ENCODE results near the gene CHST5. TPM values are rescaled to one million over a fixed set of nuclear protein-coding genes. Genes with fewer than 3 reads are reported as not detected.

CHST5 gene
- total and polyA plus RNA-seq, 9 of the 15 experiments (the other 6 are each of a cell fraction or from before 2014, with no cell fraction given): 0.06 to 0.21 (median 0.14) TPM; not detected in 5

DNA sequence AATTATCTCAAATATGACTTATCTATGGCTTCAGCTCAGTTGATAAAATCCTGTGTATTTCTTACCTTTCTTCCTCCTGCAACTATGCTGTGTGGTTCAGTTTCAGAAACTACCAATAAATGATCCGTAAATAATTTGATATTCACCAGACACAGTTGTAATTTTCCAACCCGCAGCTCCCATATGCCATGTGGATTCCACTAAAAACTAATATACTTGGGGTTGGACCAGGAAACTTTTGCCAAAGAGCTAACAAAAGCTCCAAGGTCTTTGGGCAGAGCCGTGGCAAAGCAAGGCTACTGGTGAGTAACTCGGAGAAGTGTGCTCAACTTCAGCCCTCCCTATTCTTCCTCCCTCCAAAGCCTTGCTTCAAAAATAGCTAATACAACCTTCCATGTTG lies 38.4 kb downstream of the CHST5 start:
- no peaks in the 10 kb centered on the region for H3K79me2 ChIP-seq (ENCODE audit: control insufficient read depth, insufficient read depth, low read length)
- DNase-seq (ENCODE audit: extremely low read depth in 1 of 4, low spot score in 3 of 4): no peak
- intact Hi-C loops (cut with micrococcal nuclease) (no loop called here), in situ Hi-C loops (cut with MboI) (no loop called here)
- TF ChIP-seq HDAC1 (IDR thresholded peaks at IDR 0.05) (no peak), NCOA6 (IDR thresholded peaks at IDR 0.05) (no peak), ZNF41 (CRISPR knock-in tag; conservative IDR thresholded peaks at IDR 0.05) (no peak), ELF4 (CRISPR knock-in tag; IDR thresholded peaks at IDR 0.05) (no peak), ESRRB (CRISPR knock-in tag; IDR thresholded peaks at IDR 0.05; ENCODE audit: borderline replicate concordance) (no peak), ILF3 (IDR thresholded peaks at IDR 0.05; ENCODE audit: borderline replicate concordance) (no peak), RBM34 (IDR thresholded peaks at IDR 0.05; ENCODE audit: borderline replicate concordance, insufficient read depth, low read length) (no peak), DIDO1 (tag; IDR thresholded peaks at IDR 0.05; ENCODE audit: low read depth) (no peak), POLR3G (IDR thresholded peaks at IDR 0.05; ENCODE audit: extremely low read depth, insufficient read length, insufficient replicate concordance) (no peak), HMGN3 (IDR thresholded peaks at IDR 0.05; ENCODE audit: borderline replicate concordance, extremely low read depth, insufficient read length, low read depth, low read length) (no peak)
- TF ChIP-seq, protein P1, sequence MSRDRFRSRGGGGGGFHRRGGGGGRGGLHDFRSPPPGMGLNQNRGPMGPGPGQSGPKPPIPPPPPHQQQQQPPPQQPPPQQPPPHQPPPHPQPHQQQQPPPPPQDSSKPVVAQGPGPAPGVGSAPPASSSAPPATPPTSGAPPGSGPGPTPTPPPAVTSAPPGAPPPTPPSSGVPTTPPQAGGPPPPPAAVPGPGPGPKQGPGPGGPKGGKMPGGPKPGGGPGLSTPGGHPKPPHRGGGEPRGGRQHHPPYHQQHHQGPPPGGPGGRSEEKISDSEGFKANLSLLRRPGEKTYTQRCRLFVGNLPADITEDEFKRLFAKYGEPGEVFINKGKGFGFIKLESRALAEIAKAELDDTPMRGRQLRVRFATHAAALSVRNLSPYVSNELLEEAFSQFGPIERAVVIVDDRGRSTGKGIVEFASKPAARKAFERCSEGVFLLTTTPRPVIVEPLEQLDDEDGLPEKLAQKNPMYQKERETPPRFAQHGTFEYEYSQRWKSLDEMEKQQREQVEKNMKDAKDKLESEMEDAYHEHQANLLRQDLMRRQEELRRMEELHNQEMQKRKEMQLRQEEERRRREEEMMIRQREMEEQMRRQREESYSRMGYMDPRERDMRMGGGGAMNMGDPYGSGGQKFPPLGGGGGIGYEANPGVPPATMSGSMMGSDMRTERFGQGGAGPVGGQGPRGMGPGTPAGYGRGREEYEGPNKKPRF (IDR thresholded peaks at IDR 0.05; ENCODE audit: low read depth, low read length): no peak
- TF ChIP-seq, protein P2, sequence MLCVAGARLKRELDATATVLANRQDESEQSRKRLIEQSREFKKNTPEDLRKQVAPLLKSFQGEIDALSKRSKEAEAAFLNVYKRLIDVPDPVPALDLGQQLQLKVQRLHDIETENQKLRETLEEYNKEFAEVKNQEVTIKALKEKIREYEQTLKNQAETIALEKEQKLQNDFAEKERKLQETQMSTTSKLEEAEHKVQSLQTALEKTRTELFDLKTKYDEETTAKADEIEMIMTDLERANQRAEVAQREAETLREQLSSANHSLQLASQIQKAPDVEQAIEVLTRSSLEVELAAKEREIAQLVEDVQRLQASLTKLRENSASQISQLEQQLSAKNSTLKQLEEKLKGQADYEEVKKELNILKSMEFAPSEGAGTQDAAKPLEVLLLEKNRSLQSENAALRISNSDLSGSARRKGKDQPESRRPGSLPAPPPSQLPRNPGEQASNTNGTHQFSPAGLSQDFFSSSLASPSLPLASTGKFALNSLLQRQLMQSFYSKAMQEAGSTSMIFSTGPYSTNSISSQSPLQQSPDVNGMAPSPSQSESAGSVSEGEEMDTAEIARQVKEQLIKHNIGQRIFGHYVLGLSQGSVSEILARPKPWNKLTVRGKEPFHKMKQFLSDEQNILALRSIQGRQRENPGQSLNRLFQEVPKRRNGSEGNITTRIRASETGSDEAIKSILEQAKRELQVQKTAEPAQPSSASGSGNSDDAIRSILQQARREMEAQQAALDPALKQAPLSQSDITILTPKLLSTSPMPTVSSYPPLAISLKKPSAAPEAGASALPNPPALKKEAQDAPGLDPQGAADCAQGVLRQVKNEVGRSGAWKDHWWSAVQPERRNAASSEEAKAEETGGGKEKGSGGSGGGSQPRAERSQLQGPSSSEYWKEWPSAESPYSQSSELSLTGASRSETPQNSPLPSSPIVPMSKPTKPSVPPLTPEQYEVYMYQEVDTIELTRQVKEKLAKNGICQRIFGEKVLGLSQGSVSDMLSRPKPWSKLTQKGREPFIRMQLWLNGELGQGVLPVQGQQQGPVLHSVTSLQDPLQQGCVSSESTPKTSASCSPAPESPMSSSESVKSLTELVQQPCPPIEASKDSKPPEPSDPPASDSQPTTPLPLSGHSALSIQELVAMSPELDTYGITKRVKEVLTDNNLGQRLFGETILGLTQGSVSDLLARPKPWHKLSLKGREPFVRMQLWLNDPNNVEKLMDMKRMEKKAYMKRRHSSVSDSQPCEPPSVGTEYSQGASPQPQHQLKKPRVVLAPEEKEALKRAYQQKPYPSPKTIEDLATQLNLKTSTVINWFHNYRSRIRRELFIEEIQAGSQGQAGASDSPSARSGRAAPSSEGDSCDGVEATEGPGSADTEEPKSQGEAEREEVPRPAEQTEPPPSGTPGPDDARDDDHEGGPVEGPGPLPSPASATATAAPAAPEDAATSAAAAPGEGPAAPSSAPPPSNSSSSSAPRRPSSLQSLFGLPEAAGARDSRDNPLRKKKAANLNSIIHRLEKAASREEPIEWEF (CRISPR knock-in tag; IDR thresholded peaks at IDR 0.05): no peak
- no peak overlapping the region for H3K4me2 ChIP-seq (ENCODE audit: insufficient read depth, low read length)
- peaks cover 14 to 33% of the 10 kb centered on the region in 2 experiments; a peak in 4 of 5 replicates for H3K27me3 ChIP-seq (ENCODE audit: control insufficient read depth in 2 of 2, insufficient read depth in 2 of 2, low read length in 2 of 2)
- H2AFZ ChIP-seq (ENCODE audit: low read depth, low read length): no peak overlapping the region
- no peaks in the 10 kb centered on the region for H4K20me1 ChIP-seq (replicated peaks; ENCODE audit: control insufficient read depth, insufficient read depth, low read length)
- no peak for ATAC-seq
- no peaks in the 10 kb centered on the region for H3K9me1 ChIP-seq (ENCODE audit: control insufficient read depth, insufficient read depth, low read length)
- peaks cover 0 to 13% of the 10 kb centered on the region in 2 experiments; a peak in 2 of 5 replicates for H3K4me1 ChIP-seq (replicated peaks in 1 of 2; ENCODE audit: control insufficient read depth in 2 of 2, insufficient read depth in 2 of 2, low read length in 2 of 2)
- H3K27ac ChIP-seq (ENCODE audit: extremely low read depth, low read depth, low read length): no peak overlapping the region
- BruUV-seq (replicated peaks): no TSS peak
- ChIA-PET POLR2A (interaction anchor here (1.3 kb wide), 1 partner anchor 64 kb away, joined by 3 read pairs; the partner anchor contains the start of gene CFDP1), CTCF (ENCODE audit: low intra/inter-chr PET ratio) (no interaction called here)
- H3K9me3 ChIP-seq (replicated peaks; ENCODE audit: control insufficient read depth, insufficient read depth, low read depth, low read length): no peaks in the 10 kb centered on the region
- no peaks in the 10 kb centered on the region for H3K36me3 ChIP-seq (ENCODE audit: control insufficient read depth, insufficient read depth, low read length)
- H3K9ac ChIP-seq (ENCODE audit: insufficient read depth in 1 of 2, low read depth in 2 of 2, low read length in 2 of 2): no peak overlapping the region
- WGBS (ENCODE audit: insufficient coverage, low coverage, missing lambda C conversion rate): 4% methylated on average over 4 of the region's 4 CpGs
- H3K4me3 ChIP-seq: no peak overlapping the region
- no peak for FAIRE-seq

All from K562 (cell line).